Measurements from ENCODE around the gene PDS5A.

The PDS5A gene

DNA sequence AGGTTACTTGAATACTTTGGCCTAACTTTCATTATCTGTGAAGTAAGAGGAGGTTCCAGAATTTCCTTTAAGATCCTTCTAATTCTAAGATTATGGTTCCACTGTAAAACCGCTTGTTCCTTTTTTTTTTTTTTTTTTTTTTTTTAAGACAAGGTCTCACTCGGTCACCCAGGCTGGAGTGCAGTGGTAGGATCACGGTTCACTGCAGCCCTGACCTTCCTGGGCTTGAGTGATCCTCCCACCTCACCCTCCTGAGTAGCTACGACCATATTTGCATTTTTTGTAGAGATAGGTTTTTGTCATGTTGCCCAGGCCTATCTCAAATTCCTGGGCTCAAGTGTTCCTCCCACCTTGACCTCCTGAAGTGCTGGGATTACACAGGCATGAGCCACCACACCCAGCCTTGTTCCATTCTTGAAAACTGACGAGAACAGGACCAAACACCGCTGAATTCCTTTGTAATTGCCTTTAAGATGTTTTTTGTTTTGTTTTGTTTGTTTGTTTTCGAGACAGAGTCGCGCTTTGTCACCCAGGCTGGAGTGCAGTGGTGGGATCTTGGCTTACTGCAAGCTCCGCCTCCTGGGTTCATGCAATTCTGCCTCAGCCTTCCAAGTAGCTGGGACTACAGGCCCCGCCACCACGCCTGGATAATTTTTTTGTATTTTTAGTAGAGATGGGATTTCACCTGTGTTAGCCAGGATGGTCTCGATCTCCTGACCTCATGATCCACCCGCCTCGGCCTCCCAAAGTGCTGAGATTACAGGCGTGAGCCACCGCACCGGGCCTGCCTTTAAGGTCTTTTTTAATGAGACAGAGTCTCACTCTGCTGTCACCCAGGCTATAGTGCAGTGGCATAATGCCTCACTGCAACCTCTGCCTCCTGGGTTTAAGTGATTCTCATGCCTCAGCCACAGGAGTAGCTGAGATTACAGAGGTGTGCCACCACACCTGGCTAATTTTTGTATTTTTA, 6.8 kb downstream of the PDS5A start:
- H3K36me3 ChIP-seq (replicated peaks), result peaks cover 12% of the 10 kb centered on the region
- no peaks in the 10 kb centered on the region for H3K27me3 ChIP-seq (replicated peaks)
- in situ Hi-C loops (cut with HindIII; ENCODE audit: low pct_ligation_motif_present, low sequenced_read_pairs), result no loop called here
- TF ChIP-seq, protein P1, sequence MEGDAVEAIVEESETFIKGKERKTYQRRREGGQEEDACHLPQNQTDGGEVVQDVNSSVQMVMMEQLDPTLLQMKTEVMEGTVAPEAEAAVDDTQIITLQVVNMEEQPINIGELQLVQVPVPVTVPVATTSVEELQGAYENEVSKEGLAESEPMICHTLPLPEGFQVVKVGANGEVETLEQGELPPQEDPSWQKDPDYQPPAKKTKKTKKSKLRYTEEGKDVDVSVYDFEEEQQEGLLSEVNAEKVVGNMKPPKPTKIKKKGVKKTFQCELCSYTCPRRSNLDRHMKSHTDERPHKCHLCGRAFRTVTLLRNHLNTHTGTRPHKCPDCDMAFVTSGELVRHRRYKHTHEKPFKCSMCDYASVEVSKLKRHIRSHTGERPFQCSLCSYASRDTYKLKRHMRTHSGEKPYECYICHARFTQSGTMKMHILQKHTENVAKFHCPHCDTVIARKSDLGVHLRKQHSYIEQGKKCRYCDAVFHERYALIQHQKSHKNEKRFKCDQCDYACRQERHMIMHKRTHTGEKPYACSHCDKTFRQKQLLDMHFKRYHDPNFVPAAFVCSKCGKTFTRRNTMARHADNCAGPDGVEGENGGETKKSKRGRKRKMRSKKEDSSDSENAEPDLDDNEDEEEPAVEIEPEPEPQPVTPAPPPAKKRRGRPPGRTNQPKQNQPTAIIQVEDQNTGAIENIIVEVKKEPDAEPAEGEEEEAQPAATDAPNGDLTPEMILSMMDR (IDR thresholded peaks at IDR 0.05; ENCODE audit: low read depth, low read length, missing control alignments), result no peak
- no peak overlapping the region for H3K27ac ChIP-seq
- DNase-seq, result no peak
- no peak overlapping the region for H3K4me3 ChIP-seq (ENCODE audit: low read depth, low read length)

DNA sequence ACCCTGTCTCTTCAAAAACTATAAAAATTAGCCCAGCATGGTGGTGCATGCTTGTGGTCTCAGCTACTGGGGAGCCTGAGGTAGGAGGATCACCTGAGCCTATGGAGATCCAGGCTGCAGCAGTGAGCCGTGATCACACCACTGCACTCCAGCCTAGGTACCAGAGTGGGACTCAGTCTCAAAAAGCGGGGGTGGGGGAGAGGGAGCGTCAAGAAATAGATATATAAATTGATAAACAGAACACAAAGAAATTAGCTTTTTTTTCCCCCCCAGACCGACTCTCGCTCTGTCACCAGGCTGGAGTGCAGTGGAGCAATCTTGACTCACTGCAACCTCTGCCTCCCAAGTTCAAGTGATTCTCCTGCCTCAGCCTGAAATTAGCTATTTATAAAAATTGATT, 14.1 kb downstream of the PDS5A start:
- Histone ChIP-seq H3K27me3 (replicated peaks) (no peaks in the 10 kb centered on the region), H3K36me3 (replicated peaks) (no peaks in the 10 kb centered on the region), H3K27ac (no peak overlapping the region), H3K4me3 (ENCODE audit: low read depth, low read length) (no peak overlapping the region)
- in situ Hi-C loops (cut with HindIII; ENCODE audit: low pct_ligation_motif_present, low sequenced_read_pairs), result no loop called here
- no peak for DNase-seq
- TF ChIP-seq, protein P1 (IDR thresholded peaks at IDR 0.05; ENCODE audit: low read depth, low read length, missing control alignments), result no peak

DNA sequence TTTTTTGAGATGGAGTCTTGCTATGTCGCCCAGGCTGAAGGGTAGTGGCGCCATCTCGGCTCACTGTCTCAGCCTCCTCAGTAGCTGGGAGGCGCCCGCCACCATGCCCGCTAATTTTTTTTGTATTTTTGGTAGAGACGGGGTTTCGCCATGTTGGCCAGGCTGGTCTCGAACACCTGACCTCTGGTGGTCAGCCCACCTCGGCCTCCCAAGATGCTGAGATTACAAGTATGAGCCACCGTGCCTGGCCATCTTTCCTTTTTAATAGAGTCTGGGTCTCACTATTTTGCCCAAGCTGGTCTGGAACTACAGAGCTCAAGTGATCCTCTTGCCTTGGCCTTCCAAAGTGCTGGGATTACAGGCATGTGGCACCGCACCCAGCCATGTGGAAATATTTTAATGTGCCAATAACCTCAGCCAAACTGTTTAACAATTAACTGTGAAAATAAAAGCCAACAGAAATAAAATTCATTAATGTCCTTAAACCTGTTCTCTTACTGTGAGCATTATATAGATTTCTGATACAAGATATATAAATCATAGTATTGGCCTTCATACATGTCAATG, 16.3 kb downstream of the PDS5A start:
- Histone ChIP-seq H3K4me3 (ENCODE audit: low read depth, low read length) (no peak overlapping the region), H3K27me3 (replicated peaks) (no peaks in the 10 kb centered on the region), H3K36me3 (replicated peaks) (no peaks in the 10 kb centered on the region), H3K27ac (no peak overlapping the region)
- TF ChIP-seq, protein P1 (IDR thresholded peaks at IDR 0.05; ENCODE audit: low read depth, low read length, missing control alignments), result no peak
- in situ Hi-C loops (cut with HindIII; ENCODE audit: low pct_ligation_motif_present, low sequenced_read_pairs), result no loop called here
- DNase-seq, result no peak

DNA sequence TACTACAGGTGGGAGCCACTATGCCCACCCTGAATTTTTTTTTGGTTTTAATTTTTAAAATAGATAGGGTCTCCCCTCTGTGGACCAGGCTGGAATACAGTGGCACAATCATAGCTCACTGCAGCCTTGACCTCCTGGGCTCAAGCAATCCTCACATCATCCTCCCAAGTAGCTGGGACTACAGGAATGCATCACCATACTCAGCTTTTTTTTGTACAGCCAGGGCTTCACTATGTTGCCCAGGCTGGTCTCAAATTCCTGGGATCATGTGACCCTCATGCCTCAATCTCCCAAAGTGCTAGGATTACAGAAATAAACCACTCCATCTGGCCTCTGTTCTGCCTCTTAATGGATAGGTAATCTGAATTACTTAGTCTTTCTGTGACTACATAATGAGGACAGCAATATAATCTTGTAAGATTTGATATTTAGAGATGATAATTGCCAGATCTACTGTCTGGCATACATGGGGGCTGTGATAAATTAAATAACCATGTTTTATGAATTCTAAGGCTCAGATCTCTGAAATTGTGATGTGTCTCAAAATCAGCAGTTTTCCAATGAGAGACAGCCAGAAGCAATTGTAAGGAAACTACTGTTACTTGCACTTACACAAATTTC, 26.7 kb downstream of the PDS5A start:
- in situ Hi-C loops (cut with HindIII; ENCODE audit: low pct_ligation_motif_present, low sequenced_read_pairs), result no loop called here
- no peak overlapping the region for H3K4me3 ChIP-seq (ENCODE audit: low read depth, low read length)
- TF ChIP-seq, protein P1 (IDR thresholded peaks at IDR 0.05; ENCODE audit: low read depth, low read length, missing control alignments), result no peak
- DNase-seq, result no peak
- H3K36me3 ChIP-seq (replicated peaks), result no peaks in the 10 kb centered on the region
- no peak overlapping the region for H3K27ac ChIP-seq
- H3K27me3 ChIP-seq (replicated peaks), result no peaks in the 10 kb centered on the region

DNA sequence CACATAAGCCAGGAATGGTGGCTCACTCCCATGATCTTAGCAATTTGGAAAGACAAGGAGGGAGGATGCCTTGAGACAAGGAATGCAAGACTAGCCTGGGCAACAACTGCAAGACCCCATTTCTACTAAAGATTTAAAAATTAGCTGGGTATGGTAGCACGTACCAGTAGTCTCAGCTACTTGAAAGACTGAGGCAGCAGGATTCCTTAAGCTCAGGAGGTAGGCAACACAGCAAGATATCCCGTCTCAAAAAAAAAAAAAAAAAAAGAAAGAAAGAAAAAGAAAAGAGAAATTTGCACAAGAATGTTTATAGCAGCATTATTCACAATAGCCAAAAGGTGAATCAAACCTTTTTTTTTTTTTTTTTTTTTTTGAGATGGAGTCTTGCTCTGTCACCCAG, 29.7 kb downstream of the PDS5A start:
- Histone ChIP-seq H3K27ac (no peak overlapping the region), H3K27me3 (replicated peaks) (no peaks in the 10 kb centered on the region), H3K36me3 (replicated peaks) (no peaks in the 10 kb centered on the region), H3K4me3 (ENCODE audit: low read depth, low read length) (no peak overlapping the region)
- TF ChIP-seq, protein P1 (IDR thresholded peaks at IDR 0.05; ENCODE audit: low read depth, low read length, missing control alignments), result no peak
- in situ Hi-C loops (cut with HindIII; ENCODE audit: low pct_ligation_motif_present, low sequenced_read_pairs), result no loop called here
- DNase-seq, result no peak

Measured in brain microvascular endothelial cell (primary cell).